GM12891 (cell line): ENCODE data around the gene CBLB.

Experiments used
- PAX5 ChIP-seq: IDR thresholded peaks from 2 replicates; pipeline ENCODE4 v1.6.1; 2011; ENCODE audit warnings: low read length, moderate library complexity, mild to moderate bottlenecking; ENCODE audit not compliant: insufficient read depth, severe bottlenecking
- POLR2A ChIP-seq: IDR thresholded peaks from 2 replicates; pipeline ENCODE4 v1.6.1; 2011; ENCODE audit warnings: low read depth, low read length, control low read depth
- POLR2AphosphoS5 ChIP-seq: IDR thresholded peaks from 2 replicates; pipeline ENCODE4 v1.6.1; 2011; ENCODE audit warnings: low read depth, low read length, control low read depth
- POU2F2 ChIP-seq: IDR thresholded peaks from 2 replicates; pipeline ENCODE4 v1.6.1; 2011; ENCODE audit warnings: low read depth, mild to moderate bottlenecking, control low read depth, low read length, moderate library complexity
- TAF1 ChIP-seq: IDR thresholded peaks from 2 replicates; pipeline ENCODE4 v1.6.1; 2011; ENCODE audit warnings: low read depth, low read length, control low read depth

DNA sequence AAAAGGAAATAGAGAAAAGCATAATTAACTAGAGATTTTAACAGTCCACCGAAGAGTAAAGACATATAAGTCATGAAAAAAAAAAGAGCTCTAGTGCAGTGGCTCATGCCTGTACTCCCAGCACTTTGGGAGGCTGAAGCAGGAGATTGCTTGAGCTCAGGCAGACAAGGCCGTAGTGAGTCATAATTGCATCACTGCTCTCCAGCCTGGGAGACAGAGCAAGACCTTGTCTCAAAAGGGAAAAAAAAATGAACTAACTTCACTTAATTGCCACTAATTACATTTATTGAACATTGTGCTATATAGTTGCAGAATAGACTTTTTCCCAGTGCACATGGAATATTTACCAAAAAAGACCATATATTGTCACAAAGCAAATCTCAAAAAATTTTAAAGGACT lies 221.8 kb downstream of the CBLB start:
- TF ChIP-seq POLR2A: no peak
- TF ChIP-seq POLR2AphosphoS5: no peak
- TF ChIP-seq TAF1: no peak
- no peak for TF ChIP-seq POU2F2
- no peak for TF ChIP-seq PAX5
